Daoy (cell line): ENCODE results near the gene HOXD11. TPM values are rescaled to one million over a fixed set of nuclear protein-coding genes. Genes with fewer than 3 reads are reported as not detected.

Experiments used
- DNase-seq: peaks from one replicate; pipeline ENCODE4 v3.0.0-alpha.2; 2015; ENCODE audit warnings: low read depth
- total RNA-seq: library from RNA; depleted of rRNA; stranded (reverse); fragments of >200 nt; shearing (Covaris generic); gene quantifications from 2 replicates; pipeline ENCODE4 v1.2.3, GENCODE V29; 2014; rRNA removed

The HOXD11 gene
- total RNA-seq, result 13.4 and 14.0 TPM in 2 replicates

DNA sequence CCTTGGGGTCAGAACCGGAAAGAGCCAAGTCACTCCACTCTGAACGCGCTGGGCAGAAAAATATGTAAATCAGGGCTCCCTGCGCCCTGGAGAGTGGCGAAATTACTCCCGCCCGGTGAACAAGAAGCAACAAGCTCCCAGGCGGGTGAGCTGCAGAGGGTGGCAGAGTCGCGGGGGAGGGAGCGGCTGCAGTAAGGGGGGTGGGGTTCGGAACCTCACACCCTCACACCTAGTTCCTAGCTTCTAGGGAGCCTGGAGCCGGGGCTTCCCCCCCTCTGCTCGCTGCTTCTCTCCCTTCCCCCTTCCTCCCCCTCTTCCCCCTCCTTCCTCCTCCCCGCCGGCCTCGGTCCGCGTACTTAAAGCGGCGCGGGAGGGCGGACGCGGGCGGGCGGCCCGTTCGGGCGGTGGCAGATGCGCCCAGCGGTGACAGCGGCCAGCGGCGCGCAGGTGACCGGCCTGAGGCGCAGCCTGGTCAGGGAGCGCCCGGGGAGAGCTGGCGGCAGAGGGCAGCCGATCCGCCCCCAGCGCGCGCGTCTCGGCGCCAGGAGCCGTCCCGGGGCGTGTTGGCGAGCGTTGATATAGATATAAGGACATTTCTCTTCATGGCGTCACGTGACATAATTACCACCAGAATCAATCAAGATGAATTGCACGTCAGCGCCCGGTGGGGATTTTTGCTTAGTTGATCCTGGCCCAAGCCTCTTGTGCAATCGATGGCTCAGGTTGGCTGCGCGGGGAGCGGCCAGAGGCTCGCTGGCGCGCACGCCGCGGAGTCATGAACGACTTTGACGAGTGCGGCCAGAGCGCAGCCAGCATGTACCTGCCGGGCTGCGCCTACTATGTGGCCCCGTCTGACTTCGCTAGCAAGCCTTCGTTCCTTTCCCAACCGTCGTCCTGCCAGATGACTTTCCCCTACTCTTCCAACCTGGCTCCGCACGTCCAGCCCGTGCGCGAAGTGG lies at the start of gene HOXD11:
TSS of gene HOXD11 (plus strand) at position 700 of the 959 bp plus-strand sequence. CDS start at position 776, 76 bp downstream.
- DNase-seq, result peak; percentile 74

DNA sequence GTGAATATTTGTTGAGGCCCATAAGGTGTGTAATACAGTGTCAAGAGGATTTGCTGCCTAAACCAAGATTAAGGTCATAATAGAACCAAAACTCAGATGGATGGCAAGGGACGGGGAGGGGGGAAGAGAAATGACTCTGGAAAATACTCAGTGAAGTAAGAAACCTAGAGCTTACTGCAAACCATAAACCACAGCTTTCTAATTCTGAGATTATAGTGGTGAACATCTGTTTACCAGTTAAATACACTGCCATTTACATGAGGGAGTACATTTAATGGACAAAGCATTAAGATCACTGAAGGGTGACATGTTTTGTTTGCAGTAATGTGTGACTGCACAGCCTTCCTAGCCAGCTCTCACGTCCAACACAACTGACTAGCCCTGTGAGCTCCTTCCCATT lies 43.1 kb upstream of the HOXD11 start:
- no peak for DNase-seq

GRCh38 chr2:176066645-176067588 lies 40.2 kb upstream of the HOXD11 start:
- DNase-seq, result no peak

GRCh38 chr2:176067589-176068418 lies 39.3 kb upstream of the HOXD11 start:
- no peak for DNase-seq

DNA sequence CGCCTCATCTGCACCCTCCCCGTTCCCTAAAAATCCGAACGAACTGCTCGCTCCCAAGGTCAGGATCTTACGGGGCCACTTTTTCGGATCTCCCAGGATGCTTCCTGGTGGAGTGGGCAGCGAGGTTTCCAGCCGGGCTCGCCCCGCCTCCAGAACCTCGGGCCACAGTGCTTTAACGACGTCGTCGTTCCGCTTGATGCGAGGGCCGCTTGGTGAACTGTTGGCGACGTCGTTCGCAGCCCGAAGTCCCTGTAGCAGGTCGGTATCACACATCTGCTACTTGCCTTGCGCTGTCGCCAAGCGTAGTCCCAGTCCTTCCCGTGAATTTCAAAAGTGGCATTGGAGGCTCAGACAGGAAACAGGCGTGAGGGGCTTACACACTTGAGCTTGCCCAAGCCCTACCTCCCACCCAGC lies 38.7 kb upstream of the HOXD11 start:
- no peak for DNase-seq

DNA sequence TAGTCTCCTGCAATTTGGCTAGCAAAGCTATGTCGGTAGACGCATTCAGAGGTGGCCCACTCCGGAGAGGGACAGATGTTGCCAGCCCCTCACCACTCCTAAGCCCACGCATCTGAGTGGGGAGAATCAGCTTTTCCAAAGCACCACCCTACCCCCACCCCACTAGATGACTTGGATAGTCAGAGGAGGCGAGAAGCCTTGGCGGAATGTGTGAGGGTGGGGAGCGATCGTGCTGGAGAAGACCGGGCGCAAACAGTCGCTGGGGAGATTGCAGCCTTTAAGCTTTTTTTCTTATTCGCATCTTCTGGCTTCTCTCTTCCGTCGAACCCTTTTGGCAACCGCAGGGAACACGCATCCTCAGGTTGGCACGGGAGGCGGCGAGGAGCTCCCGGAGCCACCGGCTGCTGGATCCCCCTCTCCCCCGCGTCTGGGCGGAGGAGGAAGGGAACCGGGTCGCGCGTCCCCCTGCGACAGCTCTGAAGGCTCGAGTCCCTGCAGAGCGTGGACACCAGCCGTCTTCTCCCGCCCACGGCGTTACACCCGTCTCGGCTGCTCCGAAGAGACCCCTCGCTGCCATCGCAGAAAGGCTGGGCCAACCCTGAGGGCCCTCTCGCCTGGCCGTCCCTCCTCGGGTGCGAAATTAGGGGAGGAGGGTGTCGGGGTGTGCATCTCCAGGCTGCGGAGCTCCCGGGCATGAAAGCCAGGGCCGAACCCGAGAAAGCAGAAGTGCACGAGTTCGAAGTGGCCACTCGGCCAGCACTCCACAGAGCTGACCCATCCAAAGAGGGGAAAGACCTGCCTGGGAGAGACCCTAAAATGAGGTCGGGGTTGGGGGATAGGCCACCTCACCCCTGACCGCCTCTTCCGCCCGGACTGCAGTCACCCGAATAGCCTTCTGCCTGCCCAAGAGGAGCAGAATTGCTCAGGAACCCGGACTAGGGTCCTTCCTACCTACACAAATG lies 35.5 kb upstream of the HOXD11 start:
- DNase-seq, result no peak

GRCh38 chr2:176072292-176072669 lies 34.8 kb upstream of the HOXD11 start:
- DNase-seq, result no peak

GRCh38 chr2:176072951-176073904 lies 33.9 kb upstream of the HOXD11 start:
- DNase-seq, result no peak

DNA sequence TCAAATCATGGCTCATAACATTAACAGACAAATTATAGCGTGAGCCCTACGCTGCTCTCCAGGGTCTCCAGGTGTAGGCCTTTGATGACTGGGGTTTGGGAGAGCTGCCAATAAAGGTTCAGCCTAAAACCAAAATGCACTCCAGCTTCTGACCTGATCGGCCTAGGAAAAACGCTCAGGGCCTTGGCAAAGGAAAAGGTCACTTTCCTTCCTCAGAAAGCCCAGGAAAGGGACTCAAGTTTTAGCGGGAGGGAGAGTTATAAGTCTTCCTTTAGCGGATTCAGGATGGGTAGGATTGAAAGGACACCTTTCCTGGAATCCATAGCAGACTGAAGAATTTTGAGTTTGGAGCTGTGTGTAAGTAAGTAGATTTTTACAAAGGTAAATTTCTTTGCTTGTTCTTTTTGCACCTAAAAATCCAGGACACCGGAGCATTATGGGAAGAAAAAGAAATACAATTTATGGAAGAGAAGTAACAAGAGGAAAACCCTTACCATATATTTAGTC lies 32.1 kb upstream of the HOXD11 start:
- no peak for DNase-seq

DNA sequence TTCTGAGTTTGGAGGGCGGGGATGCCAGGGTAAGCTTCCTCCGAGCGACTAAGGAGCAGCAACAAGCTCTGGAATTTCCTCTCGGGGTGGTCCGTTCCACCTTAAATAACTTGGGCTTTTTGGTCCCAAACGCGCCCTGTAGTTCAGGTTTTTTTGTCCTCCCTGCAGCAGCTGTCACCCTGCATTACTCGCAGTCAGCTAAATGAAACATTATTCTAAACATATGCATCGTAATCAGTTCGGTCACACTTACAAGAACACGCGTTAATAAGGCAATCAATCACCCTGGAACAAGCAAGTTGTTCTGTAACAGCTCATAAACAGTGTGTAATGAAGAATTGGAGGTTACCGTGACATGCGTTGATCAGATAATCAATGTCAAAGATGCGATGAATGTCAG lies 31.6 kb upstream of the HOXD11 start:
- DNase-seq, result no peak

DNA sequence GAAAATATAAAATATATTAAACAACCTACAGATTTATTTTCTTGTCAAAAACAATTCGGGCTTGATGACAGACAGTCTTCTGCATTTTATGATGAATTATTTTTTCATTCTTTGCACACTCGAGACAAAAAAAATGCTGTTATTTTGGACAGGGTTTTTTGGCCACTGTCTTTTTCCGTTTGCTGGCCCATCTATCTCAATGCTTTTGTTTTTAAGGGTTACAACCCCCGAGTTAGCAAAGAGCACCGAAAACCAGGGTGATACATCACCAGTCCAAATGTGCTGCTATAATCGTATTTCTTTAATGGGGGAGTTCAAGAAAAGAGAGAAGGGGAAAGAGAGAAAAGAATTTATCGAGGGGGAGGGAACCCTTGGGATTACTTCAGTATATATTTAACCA lies 31.0 kb upstream of the HOXD11 start:
- DNase-seq, result no peak

- no peak for DNase-seq
Observed at GRCh38 chr2:176076796-176077195, 30.3 kb upstream of the HOXD11 start.

GRCh38 chr2:176078541-176079284 lies 28.4 kb upstream of the HOXD11 start:
- DNase-seq, result no peak

DNA sequence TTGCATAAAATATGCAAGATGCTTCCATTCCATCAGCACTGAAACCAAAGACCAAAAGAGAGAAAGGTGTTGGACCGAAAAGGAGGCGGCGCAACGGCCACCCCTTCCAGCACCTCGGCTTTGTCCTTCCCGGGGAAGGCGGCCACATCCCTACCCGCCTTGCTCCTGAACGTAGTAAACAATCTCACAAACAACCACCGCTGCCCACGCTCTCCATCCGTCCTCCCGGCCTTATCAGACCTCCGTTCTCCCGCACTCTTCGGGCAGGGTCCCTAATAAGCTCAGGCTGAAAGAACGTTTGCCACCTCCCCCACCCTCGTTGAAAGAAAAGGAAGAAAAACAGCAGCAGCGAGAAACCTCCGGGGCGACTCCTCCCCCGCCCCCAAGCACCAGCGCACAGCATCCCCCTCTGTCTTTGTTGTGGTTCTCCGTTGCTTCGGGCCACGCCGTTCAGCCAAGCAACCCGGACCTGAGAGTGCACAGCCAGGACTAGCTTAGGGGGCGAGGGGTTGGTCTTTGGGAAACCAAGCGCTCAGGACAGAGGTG lies 27.7 kb upstream of the HOXD11 start:
- peak; percentile 45 for DNase-seq

DNA sequence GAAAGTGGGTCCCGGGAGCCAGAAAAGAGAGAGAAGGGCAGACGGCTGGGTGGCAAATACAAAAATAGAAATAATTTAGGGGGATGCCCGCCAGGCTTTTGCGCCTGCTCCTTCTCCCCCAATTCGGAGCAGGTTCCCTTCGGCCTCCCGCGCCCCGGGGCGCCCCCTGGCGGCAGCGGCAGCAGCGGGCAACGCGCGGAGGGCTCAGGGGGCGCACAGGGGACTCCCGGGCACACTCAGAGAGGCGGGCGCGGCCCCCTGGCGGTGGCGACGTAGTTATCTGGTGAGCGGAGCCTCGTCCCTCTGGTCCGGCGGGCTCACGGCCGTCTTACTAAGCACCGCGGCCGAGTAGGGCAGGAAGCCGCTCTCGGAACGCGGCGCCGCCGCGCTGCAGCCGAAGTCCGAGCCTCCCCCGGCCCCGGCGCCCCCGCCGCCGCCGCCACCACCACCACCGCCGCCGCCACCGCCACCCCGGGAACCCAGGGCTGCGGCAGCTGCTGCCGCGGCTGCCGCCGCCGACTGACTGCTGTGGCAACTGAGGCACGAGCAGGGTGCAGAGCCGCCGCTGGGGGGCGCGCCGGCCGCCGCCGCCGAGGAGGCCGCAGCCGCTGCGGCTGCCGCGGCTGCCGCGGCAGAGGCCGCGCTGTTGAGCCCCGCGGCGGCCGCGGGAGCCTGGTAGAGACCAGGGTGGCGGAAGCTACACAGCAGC lies 27.1 kb upstream of the HOXD11 start:
- DNase-seq, result peak; percentile 87

DNA sequence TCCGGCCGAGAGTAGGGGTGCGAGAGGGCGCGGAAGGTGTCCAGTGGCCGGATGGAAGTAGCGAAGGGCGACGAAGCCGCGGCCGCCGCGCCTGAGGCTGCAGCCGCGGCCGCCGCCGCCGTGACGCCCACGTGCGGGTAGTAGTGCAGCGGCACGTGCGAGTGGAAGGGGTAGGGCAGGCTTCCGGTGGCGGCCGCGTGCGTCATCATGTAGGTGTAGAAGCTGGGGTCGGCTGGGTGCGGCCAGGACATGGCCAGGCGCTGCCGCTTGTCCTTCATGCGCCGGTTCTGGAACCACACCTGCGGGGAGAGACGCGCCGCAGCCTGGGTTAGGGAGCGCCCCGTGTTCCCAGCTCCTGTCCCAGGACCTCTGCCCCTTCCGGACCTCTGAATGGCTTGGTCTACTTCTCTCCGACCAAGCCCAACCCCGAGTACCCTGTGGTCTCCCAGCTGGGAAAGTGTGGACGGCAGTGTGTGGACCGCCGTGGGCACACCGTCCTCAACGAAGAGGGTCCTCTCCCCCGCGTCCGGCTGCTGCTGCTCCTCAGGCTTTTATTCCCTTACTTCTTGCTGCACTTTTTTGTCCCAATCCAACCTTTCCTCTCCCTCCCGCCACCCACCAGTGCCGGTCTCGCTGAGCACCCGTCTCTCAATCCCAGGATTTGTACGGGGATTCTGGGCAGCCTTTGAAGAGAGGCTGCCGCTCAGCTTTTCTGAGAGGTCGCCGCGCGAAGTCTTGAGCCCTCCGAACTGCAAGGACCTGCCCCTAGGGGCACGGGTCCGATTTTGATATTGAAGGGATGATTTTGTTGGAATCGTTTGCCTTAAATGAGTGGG lies 26.3 kb upstream of the HOXD11 start:
- peak; percentile 73 for DNase-seq
